Loucy (cell line): Measurements from ENCODE around the gene EGFLAM.

Experiments used
- H2AFZ ChIP-seq: fragments of 200-600 bp; sonication (generic); 2 replicates; pipeline ENCODE4 v1.6.0; 2016; ENCODE audit warnings: antibody characterized with exemption, mild to moderate bottlenecking, low read length, moderate library complexity
- H3F3A ChIP-seq: fragments of 200-600 bp; 2 replicates; pipeline ENCODE4 v1.6.0; 2016; ENCODE audit warnings: antibody characterized with exemption, low read depth, mild to moderate bottlenecking
- H3K27me3 ChIP-seq: fragments of 200-600 bp; sonication (generic); 2 replicates; pipeline ENCODE4 v1.6.1; 2014; ENCODE audit warnings: low read length, mild to moderate bottlenecking; ENCODE audit not compliant: insufficient read depth, poor library complexity, severe bottlenecking
- H3K36me3 ChIP-seq: fragments of 200-600 bp; sonication (generic); 2 replicates; pipeline ENCODE4 v1.6.1; 2016; ENCODE audit warnings: low read length; ENCODE audit not compliant: insufficient read depth
- H3K4me1 ChIP-seq: fragments of 200-600 bp; sonication (generic); 2 replicates; pipeline ENCODE4 v1.5.1; 2014; ENCODE audit warnings: low read length, mild to moderate bottlenecking; ENCODE audit not compliant: insufficient read depth, poor library complexity, severe bottlenecking
- H3K4me2 ChIP-seq: fragments of 200-600 bp; sonication (generic); 2 replicates; pipeline ENCODE4 v1.6.0; 2014; ENCODE audit warnings: antibody characterized with exemption, low read length, low read depth, mild to moderate bottlenecking; ENCODE audit not compliant: poor library complexity, severe bottlenecking
- H3K4me3 ChIP-seq: fragments of 200-600 bp; sonication (generic); 2 replicates; pipeline ENCODE4 v1.5.1; 2014; ENCODE audit warnings: low read length, mild to moderate bottlenecking, mixed read lengths; ENCODE audit not compliant: poor library complexity, severe bottlenecking
- H3K79me2 ChIP-seq: fragments of 200-600 bp; sonication (generic); 2 replicates; pipeline ENCODE4 v1.6.1; 2014; ENCODE audit warnings: low read length; ENCODE audit not compliant: insufficient read depth
- H3K9ac ChIP-seq: fragments of 200-600 bp; sonication (generic); 2 replicates; pipeline ENCODE4 v1.6.0; 2014; ENCODE audit warnings: mild to moderate bottlenecking, low read depth, low read length, moderate library complexity; ENCODE audit not compliant: poor library complexity, severe bottlenecking
- H3K9me2 ChIP-seq: fragments of 200-600 bp; sonication (generic); replicated peaks from 2 replicates; pipeline ENCODE4 v1.6.1; 2016; ENCODE audit warnings: low read depth, low read length, mixed read lengths
- H3K9me3 ChIP-seq: fragments of 200-600 bp; sonication (generic); 2 replicates; pipeline ENCODE4 v1.6.1; 2014; ENCODE audit warnings: mild to moderate bottlenecking, antibody characterized with exemption, low read length, low read depth; ENCODE audit not compliant: insufficient read depth
- H4K20me1 ChIP-seq: fragments of 200-600 bp; sonication (generic); 2 replicates; pipeline ENCODE4 v1.6.0; 2014; ENCODE audit warnings: antibody characterized with exemption, low read length, mild to moderate bottlenecking; ENCODE audit not compliant: insufficient read depth, poor library complexity, severe bottlenecking
- EZH2phosphoT487 ChIP-seq: fragments of 200-600 bp; IDR thresholded peaks from 2 replicates; pipeline ENCODE4 v1.6.1; 2018; ENCODE audit warnings: antibody characterized with exemption, mild to moderate bottlenecking, moderate library complexity, borderline replicate concordance
- TF ChIP-seq, protein P1 (sequence below): fragments of 200-600 bp; sonication (generic); conservative IDR thresholded peaks from 2 replicates; pipeline ENCODE4 v1.5.1; 2014; ENCODE audit warnings: mild to moderate bottlenecking, antibody characterized with exemption, low read length

The EGFLAM gene

DNA sequence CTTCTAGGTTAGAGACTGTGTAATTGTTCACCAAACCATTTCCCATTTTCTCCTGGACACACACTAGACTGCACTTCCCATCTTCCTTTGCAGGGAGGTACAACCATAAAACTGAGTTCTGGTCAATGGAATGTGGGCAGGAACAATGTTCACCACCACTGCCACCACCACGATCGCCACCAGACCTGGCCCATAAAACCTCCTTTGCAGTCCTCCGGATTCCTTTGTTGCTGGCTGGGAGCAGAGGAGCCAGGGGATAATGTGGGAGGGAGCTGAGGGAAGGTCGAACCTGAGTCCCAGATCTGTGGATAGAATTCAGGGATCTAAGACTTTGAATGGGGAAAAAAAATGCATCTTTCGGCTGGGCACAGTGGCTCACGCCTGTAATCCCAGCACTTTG is 29.4 kb upstream of the EGFLAM start:
- Histone ChIP-seq H3K9me2 (no peaks in the 10 kb centered on the region), H4K20me1 (no peaks in the 10 kb centered on the region), H3F3A (no peaks in the 10 kb centered on the region), H3K36me3 (no peaks in the 10 kb centered on the region), H3K27me3 (no peaks in the 10 kb centered on the region), H3K9me3 (no peaks in the 10 kb centered on the region), H2AFZ (no peak overlapping the region), H3K4me3 (no peak overlapping the region), H3K9ac (no peak overlapping the region), H3K4me1 (no peaks in the 10 kb centered on the region), H3K4me2 (no peak overlapping the region), H3K79me2 (no peaks in the 10 kb centered on the region)
- TF ChIP-seq EZH2phosphoT487, result no peak
- TF ChIP-seq, protein P1, sequence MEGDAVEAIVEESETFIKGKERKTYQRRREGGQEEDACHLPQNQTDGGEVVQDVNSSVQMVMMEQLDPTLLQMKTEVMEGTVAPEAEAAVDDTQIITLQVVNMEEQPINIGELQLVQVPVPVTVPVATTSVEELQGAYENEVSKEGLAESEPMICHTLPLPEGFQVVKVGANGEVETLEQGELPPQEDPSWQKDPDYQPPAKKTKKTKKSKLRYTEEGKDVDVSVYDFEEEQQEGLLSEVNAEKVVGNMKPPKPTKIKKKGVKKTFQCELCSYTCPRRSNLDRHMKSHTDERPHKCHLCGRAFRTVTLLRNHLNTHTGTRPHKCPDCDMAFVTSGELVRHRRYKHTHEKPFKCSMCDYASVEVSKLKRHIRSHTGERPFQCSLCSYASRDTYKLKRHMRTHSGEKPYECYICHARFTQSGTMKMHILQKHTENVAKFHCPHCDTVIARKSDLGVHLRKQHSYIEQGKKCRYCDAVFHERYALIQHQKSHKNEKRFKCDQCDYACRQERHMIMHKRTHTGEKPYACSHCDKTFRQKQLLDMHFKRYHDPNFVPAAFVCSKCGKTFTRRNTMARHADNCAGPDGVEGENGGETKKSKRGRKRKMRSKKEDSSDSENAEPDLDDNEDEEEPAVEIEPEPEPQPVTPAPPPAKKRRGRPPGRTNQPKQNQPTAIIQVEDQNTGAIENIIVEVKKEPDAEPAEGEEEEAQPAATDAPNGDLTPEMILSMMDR, result no peak

DNA sequence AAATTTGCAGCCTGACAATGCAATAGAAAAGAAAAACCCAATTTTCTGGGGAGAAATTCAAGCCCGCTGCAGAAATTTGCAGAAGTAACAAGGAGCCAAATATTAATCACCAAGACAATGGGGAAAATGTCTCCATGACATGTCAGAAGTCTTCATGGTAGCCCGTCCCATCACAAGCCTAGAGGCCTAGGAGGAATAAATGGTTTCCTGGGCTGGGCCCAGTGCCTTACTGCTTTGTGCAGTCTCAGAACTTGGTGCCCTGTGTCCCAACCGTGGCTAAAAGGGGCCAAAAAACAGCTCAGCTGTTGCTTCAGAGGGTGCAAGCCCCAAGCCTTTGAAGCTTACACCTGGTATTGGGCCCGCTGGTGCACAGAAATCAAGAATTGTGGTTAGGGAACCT is 23.6 kb upstream of the EGFLAM start:
- H3F3A ChIP-seq, result no peaks in the 10 kb centered on the region
- TF ChIP-seq, protein P1, result no peak
- TF ChIP-seq EZH2phosphoT487, result no peak
- no peaks in the 10 kb centered on the region for H3K36me3 ChIP-seq
- H3K4me1 ChIP-seq, result no peaks in the 10 kb centered on the region
- H3K4me3 ChIP-seq, result no peak overlapping the region
- no peak overlapping the region for H3K4me2 ChIP-seq
- H4K20me1 ChIP-seq, result no peaks in the 10 kb centered on the region
- H3K9me2 ChIP-seq, result no peaks in the 10 kb centered on the region
- no peaks in the 10 kb centered on the region for H3K79me2 ChIP-seq
- H3K9me3 ChIP-seq, result no peaks in the 10 kb centered on the region
- no peaks in the 10 kb centered on the region for H3K27me3 ChIP-seq
- H2AFZ ChIP-seq, result no peak overlapping the region
- no peak overlapping the region for H3K9ac ChIP-seq

DNA sequence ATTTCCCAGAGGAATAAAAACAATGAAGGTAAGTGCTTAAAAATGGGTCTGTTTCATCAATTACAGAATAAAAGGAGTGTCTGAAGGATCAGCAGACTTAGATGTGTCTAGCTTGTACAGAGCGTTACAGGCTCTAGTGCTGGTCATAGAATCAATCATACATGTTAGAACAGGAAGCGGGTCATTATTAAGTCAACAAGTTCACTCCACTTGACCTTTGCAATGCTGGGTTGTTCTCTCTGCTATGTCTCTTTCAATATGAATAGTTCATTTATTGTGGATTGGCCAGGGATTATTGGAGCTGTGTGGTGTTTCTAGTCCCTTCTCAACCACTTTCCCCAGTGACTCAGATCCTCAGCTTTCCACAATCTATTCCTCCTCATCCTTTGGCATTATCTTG is 20.7 kb upstream of the EGFLAM start:
- no peaks in the 10 kb centered on the region for H3K4me1 ChIP-seq
- H3K36me3 ChIP-seq, result no peaks in the 10 kb centered on the region
- TF ChIP-seq, protein P1, result no peak
- TF ChIP-seq EZH2phosphoT487, result no peak
- no peak overlapping the region for H3K4me2 ChIP-seq
- H2AFZ ChIP-seq, result no peak overlapping the region
- H3K9ac ChIP-seq, result no peak overlapping the region
- H4K20me1 ChIP-seq, result no peaks in the 10 kb centered on the region
- H3K4me3 ChIP-seq, result no peak overlapping the region
- H3K9me2 ChIP-seq, result no peaks in the 10 kb centered on the region
- no peaks in the 10 kb centered on the region for H3K9me3 ChIP-seq
- H3K27me3 ChIP-seq, result no peaks in the 10 kb centered on the region
- H3K79me2 ChIP-seq, result no peaks in the 10 kb centered on the region
- H3F3A ChIP-seq, result no peaks in the 10 kb centered on the region
